HFFc6 (cell line): ENCODE data around the gene PLA2G12B. TPM values are rescaled to one million over a fixed set of nuclear protein-coding genes. Genes with fewer than 3 reads are reported as not detected.
"Not testable (repeated sequence)": the region's sequence is repeated elsewhere in the genome, so short reads cannot be mapped to it uniquely, and the experiment has no call there.

Source experiments
- DNase-seq: peaks from one replicate; pipeline ENCODE4 v3.0.0-alpha.2; 2018
- H3K27ac Mint-ChIP-seq: 2 replicates; pipeline ENCODE4 v1.8.0; 2020; ENCODE audit warnings: mild to moderate bottlenecking, mixed read lengths
- H3K27me3 Mint-ChIP-seq: 2 replicates; pipeline ENCODE4 v1.8.0; 2021; ENCODE audit warnings: mild to moderate bottlenecking, moderate library complexity, mixed read lengths; ENCODE audit not compliant: insufficient read depth
- H3K36me3 Mint-ChIP-seq: 2 replicates; pipeline ENCODE4 v1.8.0; 2021; ENCODE audit warnings: low read depth, mixed read lengths
- H3K4me1 Mint-ChIP-seq: 2 replicates; pipeline ENCODE4 v1.8.0; 2020; ENCODE audit warnings: low read depth, mixed read lengths
- H3K4me3 Mint-ChIP-seq: 2 replicates; pipeline ENCODE4 v1.8.0; 2020; ENCODE audit warnings: mild to moderate bottlenecking, moderate library complexity, mixed read lengths
- H3K9me3 Mint-ChIP-seq: 2 replicates; pipeline ENCODE4 v1.8.0; 2020; ENCODE audit warnings: mild to moderate bottlenecking, mixed read lengths
- long read RNA-seq: library from polyadenylated mRNA; unstranded; transcript quantifications from one replicate; pipeline ENCODE4 v2.0.0, GENCODE V29; 2019
- total RNA-seq, 6 experiments: library from RNA; stranded (reverse); fragmentation: NEBNext Ultra II Directional; extraction: Animal tissue kit (Norgen Biotek cat#: 25700); gene quantifications; 2 replicates in 1 of 6; 3 replicates in 5 of 6; pipeline ENCODE4 v1.2.3, GENCODE V29; 2021
- TF ChIP-seq, protein P1 (sequence below): fragments of 200-600 bp; sonication (generic); IDR thresholded peaks from 2 replicates; pipeline ENCODE4 v1.5.0; 2021; ENCODE audit warnings: antibody characterized with exemption, mild to moderate bottlenecking

Gene PLA2G12B, protein sequence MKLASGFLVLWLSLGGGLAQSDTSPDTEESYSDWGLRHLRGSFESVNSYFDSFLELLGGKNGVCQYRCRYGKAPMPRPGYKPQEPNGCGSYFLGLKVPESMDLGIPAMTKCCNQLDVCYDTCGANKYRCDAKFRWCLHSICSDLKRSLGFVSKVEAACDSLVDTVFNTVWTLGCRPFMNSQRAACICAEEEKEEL
- total RNA-seq: not detected
- long read RNA-seq: 0 reads

DNA sequence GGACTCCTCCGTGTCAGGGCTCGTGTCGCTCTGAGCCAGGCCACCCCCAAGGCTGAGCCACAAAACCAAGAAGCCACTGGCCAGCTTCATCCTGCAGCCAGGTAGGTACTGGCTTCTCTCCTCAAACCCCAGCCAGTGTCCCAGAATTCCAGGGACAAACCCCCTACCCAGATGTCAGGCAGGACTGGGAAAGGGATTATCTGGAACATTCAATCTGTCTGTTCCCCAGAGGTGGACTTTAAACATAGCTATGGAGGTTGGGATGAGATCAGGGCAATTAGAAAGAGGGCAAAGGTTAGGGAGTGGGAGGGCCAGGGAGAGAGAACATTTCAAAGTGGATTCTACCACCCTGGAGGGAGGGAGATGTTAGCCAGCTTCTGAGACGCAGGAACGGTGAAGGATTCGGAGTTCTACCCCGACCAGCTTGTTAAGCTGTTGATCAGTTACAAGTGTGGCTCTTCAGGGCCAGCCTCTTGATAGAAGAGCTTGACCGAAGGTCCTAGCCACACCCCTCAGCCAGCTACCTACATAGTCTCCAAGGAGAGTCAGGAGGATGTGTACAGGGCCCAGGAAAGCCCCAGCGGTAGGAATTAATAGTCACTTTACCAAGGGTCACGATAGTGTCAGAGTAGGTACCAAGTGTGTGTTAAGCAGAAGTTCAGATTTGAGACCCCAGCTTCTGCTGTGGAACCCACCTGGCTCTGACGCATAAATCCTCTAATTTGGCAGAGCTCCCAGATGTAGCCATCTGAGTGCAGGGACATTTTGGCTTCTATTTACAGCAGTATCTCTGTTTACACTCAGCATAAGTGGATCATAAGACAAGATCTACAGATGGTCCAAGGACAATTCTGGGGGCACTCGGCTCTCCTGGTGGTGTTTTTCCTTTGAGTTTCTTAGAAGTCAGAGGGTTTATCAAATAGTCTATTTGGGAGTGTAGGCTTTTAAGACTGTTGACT lies at the start of gene PLA2G12B:
TSS of gene PLA2G12B (minus strand) at position 211 of the 959 bp plus-strand sequence. CDS start at position 90, 121 bp downstream.
- Mint-ChIP-seq H3K4me1 (no peaks in the 10 kb centered on the region), H3K4me3 (no peak within 1 kb of the TSS), H3K27me3 (peaks cover 15% of the 10 kb centered on the region), H3K9me3 (no peaks in the 10 kb centered on the region), H3K36me3 (no peaks in the 10 kb centered on the region), H3K27ac (no peak within 1 kb of the TSS)
- TF ChIP-seq, protein P1, sequence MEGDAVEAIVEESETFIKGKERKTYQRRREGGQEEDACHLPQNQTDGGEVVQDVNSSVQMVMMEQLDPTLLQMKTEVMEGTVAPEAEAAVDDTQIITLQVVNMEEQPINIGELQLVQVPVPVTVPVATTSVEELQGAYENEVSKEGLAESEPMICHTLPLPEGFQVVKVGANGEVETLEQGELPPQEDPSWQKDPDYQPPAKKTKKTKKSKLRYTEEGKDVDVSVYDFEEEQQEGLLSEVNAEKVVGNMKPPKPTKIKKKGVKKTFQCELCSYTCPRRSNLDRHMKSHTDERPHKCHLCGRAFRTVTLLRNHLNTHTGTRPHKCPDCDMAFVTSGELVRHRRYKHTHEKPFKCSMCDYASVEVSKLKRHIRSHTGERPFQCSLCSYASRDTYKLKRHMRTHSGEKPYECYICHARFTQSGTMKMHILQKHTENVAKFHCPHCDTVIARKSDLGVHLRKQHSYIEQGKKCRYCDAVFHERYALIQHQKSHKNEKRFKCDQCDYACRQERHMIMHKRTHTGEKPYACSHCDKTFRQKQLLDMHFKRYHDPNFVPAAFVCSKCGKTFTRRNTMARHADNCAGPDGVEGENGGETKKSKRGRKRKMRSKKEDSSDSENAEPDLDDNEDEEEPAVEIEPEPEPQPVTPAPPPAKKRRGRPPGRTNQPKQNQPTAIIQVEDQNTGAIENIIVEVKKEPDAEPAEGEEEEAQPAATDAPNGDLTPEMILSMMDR: no peak
- no peak for DNase-seq

DNA sequence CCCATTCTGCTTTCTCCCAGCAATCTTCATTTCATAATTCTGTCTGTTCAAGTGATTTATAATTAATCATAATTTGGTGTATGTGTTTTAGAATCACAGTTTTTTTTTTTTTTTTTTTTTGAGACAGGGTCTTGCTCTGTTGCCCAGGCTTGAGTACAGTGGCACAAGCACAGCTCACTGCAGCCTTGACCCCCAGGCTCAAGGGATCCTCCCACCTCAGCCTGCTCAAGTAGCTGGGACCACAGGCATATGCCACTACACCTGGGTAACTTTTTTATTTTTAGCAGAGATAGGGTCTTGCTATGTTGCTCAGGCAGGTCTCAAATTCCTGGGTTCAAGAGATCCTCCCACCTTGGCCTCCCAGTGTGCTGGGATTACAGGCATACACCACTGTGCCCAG lies 49.2 kb upstream of the PLA2G12B start:
- Mint-ChIP-seq H3K27me3 (0 out of 2 replicates have a peak, but pooled peaks cover 4% of the 10 kb centered on the region), H3K9me3 (no peaks in the 10 kb centered on the region)

DNA sequence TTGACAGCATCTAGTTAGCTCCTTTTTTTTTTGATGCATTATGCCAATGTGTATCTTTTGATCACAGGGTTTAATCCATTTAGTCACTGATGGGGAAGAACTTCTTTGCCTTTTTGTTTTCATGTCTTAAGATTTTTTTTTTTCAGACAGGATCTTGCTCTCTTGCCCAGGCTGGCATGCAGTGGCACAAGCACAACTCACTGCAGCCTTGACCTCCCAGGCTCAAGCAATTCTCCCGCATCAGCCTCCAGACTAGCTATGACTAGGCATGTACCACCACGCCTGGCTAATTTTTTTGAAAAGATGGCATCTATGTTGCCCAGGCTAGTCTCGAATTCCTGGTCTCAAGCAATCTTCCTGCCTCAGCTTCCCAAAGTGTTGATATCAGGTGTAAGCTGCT lies 46.4 kb upstream of the PLA2G12B start:
- H3K4me3 Mint-ChIP-seq: no peak overlapping the region
- no peaks in the 10 kb centered on the region; the same call in 1 of the 2 replicates for H3K9me3 Mint-ChIP-seq
- no peaks in the 10 kb centered on the region for H3K4me1 Mint-ChIP-seq
- 0 out of 2 replicates have a peak, but pooled peaks cover 4% of the 10 kb centered on the region for H3K27me3 Mint-ChIP-seq
- no peak overlapping the region; the same call in 1 of the 2 replicates for H3K27ac Mint-ChIP-seq
- no peak for DNase-seq
- H3K36me3 Mint-ChIP-seq: peaks cover 39% of the 10 kb centered on the region
- TF ChIP-seq, protein P1: no peak

More for the DNA sequence above, 49.2 kb upstream of the PLA2G12B start:
- TF ChIP-seq, protein P1: no peak
- H3K27ac Mint-ChIP-seq: no peak overlapping the region
- no peak for DNase-seq
- no peak overlapping the region; the same call in 1 of the 2 replicates for H3K4me3 Mint-ChIP-seq
- H3K4me1 Mint-ChIP-seq: no peaks in the 10 kb centered on the region
- peaks cover 27% of the 10 kb centered on the region for H3K36me3 Mint-ChIP-seq

DNA sequence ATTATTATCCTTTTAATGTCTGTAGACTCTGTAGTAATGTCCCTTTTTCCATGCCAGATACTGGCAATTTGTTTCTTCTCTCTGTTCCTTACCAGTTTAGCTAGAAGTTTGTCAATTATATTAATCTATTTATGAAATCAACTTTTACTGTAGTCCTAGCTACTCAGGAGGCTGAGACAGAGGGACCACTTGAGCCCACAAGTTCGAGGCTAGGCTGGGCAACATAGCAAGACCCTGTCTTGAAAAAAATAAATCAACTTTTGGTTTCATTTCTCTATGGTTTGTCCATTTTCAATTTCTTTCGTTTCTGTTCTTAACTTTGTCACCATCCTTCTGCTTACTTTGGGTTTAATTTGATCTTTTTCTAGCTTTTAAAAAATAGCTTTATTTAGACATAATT lies 42.5 kb upstream of the PLA2G12B start:
- DNase-seq: no peak
- no peak overlapping the region for H3K4me3 Mint-ChIP-seq
- no peak overlapping the region for H3K27ac Mint-ChIP-seq
- TF ChIP-seq, protein P1: no peak
- H3K9me3 Mint-ChIP-seq: no peaks in the 10 kb centered on the region; the same call in 1 of the 2 replicates
- no peaks in the 10 kb centered on the region for H3K4me1 Mint-ChIP-seq
- H3K36me3 Mint-ChIP-seq: peaks cover 56% of the 10 kb centered on the region
- H3K27me3 Mint-ChIP-seq: peaks cover 4% of the 10 kb centered on the region; the same call in 1 of the 2 replicates

DNA sequence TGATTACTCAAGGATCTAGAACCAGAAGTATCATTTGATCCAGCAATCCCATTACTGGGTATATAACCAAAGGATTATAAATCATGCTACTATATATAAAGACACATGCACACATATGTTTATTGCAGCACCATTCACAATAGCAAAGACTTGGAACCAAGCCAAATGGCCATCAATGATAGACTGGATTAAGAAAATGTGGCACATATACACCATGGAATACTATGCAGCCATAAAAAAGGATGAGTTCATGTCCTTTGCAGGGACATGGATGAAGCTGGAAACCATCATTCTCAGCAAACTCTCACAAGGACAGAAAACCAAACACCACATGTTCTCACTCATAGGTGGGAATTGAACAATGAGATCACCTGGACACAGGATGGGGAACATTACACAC lies 40.9 kb upstream of the PLA2G12B start:
- H3K27ac Mint-ChIP-seq, H3K4me1 Mint-ChIP-seq, DNase-seq, H3K9me3 Mint-ChIP-seq, H3K27me3 Mint-ChIP-seq, H3K4me3 Mint-ChIP-seq: not testable (repeated sequence)
- peaks cover 48% of the 10 kb centered on the region for H3K36me3 Mint-ChIP-seq

DNA sequence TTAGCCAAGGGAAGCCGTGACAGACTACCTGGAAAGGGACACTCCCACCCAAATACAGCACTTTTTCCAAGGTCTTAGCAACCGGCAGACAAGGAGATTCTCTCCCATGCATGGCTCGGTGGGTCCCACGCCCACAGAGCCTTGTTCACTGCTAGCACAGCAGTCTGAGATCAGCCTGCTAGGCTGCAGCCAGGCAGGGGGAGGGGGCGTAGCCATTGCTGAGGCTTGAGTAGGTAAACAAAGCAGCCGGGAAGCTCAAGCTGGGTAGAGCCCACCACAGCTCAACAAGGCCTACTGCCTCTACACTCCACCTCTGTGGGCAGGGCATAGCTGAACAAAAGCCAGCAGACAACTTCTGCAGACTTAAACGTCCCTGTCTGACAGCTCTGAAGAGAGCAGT lies 35.2 kb upstream of the PLA2G12B start:
- not testable (repeated sequence) for H3K4me3 Mint-ChIP-seq, H3K4me1 Mint-ChIP-seq, DNase-seq, H3K9me3 Mint-ChIP-seq, H3K27ac Mint-ChIP-seq, H3K27me3 Mint-ChIP-seq
- peaks cover 29% of the 10 kb centered on the region for H3K36me3 Mint-ChIP-seq

DNA sequence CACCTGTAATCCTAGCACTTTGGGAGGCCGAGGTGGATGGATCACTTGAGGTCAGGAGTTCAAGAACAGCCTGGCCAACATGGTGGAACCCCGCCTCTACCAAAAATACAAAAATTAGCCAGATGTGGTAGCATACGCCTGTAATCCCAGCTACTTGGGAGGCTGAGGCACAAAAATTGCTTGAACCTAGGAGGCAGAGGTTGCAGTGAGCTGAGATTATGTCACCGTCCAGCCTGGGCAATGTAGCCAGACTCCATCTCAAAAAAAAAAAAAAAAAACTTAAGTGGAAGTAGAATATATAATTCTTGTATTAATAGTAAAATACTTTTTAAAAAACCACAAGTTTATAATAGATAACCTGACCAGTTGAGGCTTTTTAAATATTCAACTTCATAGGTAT lies 30.0 kb upstream of the PLA2G12B start:
- H3K9me3 Mint-ChIP-seq: peaks cover 13% of the 10 kb centered on the region
- not testable (repeated sequence) for H3K27me3 Mint-ChIP-seq, DNase-seq, H3K4me3 Mint-ChIP-seq, H3K27ac Mint-ChIP-seq, H3K4me1 Mint-ChIP-seq
- H3K36me3 Mint-ChIP-seq: peaks cover 16% of the 10 kb centered on the region
